GM21786 (cell line): ENCODE data around the gene PMVK.
"Not testable (repeated sequence)": the region's sequence is repeated elsewhere in the genome, so short reads cannot be mapped to it uniquely, and the experiment has no call there.

Experiments used
- ATAC-seq: cut with Tn5 transposase; IDR thresholded peaks from one replicate; pipeline ENCODE4 v1.9.1; 2021; ENCODE audit not compliant: unreplicated experiment

The PMVK gene

DNA sequence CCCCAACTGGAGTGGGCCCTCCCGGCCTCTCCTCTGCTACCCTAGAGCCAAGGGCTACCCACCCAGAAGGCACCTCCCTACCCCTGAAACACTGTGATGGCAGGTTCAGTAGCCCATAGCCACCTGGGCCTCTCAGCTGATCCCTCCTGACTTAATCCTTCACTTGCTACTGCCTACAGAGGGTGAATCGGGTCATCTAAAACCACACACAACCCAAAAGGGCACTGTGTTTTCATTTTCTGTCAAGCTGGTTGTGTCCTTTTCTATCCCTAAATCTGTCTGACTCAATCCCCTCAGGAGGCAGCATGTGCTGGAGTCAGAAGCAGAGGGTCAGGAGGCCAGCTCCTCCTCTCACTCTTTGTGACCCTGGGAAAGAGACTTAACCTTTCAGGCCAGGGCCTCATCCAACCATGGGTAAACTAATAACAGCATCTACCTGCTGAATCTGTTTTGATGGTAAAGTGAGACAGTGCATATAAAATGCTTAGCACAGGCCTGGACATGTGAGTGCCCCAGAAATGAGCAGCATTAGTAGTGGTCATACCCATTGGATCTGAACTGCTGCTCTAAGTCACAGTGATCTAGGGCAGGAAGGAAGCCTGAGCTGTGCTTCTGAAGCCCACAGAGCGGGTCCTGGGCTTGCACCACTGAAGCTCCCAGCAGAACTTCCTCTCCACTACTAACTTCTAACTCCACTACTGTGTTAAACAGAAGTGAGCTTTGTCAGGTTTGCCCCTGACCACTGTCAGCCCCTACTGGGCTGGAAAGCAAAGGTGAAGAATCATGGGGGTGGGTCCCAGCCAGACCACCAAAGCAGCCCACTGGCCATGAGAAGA lies 11.0 kb downstream of the PMVK start:
- ATAC-seq = no peak

DNA sequence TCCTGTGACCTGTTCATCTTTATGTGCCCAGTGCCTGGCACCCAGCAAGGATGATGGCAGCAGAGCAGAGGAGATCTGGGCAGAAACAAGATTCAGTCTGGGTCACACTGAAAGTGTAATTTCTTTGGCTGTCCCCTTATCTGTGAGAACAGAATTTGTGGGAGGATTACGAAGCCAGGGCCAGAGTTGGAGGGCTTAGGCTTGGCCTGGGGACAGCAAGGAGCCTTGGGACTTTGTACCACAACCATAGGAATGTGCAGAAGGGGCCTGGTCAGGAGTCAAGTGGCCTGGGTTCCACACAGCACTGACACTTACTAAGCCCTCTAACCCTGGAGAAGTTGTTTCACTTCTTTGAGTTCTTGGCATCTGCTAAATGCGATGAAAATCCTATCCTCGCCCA lies 12.8 kb downstream of the PMVK start:
- ATAC-seq = no peak

DNA sequence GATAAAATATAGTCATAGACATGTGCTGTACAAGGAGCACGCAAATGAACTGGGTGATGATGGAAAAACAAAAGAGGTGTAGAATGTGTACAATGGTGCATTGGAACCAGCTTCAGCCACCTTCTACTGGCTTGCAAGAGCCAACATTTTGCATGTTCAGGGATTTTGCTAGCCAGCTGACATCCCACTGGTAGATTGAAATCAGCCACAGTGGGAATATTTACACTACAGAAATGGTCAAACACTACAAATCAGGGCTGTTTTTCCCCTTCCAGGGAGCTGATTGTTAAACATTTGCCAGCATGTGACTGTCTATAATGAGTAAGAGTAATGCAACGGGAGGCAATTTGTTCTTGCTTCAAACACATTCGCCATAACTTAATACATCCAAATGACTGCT lies 23.2 kb downstream of the PMVK start:
- ATAC-seq = no peak

DNA sequence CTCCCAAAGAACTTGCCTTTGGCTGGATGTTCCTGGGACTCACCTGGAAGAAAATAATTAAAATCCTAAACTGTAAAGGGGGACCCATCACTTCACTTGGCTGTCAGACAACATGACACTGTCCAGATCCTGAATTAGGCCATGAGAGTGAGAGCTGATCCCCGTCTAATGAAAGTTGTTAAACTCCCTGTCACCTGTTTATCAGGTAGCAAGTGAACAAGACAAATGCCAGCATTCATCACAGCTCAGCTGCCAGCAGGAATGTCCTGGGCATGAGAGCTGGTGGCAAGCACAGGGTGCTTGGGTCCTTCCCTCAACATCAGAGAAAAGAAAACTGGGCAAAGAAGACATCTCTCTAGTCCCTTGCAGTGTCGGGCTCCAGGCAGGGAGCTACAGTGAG lies 23.8 kb downstream of the PMVK start:
- ATAC-seq = no peak

DNA sequence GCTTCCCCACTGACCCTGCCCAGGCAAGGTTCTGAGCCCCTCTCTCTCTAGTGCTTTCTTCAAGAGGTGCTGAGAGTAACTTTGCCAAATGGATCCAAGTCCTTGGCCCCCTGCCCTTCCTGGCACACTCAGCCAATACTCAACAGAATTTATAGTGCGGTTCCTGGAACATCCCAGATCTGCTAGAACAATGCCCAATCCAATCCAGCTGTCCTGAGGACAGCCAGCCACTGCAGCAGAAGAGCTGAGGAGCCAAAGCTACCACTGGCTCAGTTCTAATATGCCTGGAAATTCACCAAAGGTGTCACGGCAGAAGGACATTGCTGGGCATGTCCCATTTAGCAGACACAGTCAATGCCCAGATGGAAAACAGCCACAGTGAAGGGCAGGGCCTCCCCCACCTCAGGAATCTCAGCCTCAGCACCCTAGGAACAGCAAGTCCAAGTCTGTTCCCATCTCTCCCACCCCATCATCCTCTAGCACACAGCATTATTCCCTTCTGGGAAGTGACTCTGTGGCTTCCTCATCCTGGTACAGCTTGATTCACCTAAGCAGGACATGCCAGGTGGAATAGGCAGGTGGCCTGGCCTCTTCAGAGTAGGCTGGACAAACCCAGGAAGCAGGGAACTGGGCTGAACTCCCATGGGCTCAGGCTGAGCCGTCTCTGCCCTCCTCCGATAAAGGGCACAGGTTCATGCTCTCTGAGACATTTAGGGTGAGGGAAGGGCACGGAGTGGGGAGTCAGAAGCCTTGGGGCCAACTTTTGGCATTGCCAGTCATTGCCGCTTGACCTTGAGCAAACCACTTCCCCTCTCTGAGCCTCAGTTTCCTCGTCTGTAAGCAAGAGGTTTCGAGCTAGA lies 24.6 kb downstream of the PMVK start:
- no peak for ATAC-seq

DNA sequence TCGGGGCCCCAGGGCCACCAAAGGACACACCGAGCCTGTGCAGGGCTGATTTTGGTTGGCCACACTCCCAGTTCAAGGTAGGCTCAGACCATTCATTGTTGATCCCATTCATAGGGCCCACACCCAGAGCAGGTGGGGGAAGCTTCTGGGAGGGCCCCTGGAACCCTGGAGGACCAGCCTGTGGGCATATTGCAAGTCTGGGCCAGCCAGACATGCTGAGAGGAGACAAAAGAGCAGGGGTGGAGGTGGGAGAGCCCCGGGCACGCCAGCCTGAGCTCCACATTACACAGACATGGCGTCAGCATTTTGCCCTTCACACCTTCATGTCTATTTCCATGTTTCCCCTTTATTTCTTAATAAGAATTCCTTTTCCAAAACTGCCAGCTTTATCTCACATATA lies 25.7 kb downstream of the PMVK start:
- no peak for ATAC-seq

DNA sequence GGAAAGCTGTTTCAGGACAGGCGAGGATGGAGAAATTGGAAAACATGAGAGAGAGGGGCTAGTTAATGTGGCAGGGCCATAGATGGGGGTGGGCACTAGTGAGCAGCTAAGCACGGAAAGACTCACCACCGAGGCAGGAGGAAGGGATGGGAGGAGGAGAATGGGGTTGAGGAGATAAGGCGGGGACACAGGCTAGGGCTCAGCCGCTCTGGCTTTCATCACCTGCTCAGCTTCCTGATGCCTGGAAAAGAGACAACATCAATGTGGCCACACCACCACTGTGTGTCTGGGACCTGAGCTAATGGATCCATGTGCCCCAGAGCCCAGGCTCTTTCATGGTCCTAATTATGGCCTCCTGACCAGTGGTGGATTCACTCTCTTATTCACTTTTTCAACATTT lies 27.6 kb downstream of the PMVK start:
- ATAC-seq = no peak

DNA sequence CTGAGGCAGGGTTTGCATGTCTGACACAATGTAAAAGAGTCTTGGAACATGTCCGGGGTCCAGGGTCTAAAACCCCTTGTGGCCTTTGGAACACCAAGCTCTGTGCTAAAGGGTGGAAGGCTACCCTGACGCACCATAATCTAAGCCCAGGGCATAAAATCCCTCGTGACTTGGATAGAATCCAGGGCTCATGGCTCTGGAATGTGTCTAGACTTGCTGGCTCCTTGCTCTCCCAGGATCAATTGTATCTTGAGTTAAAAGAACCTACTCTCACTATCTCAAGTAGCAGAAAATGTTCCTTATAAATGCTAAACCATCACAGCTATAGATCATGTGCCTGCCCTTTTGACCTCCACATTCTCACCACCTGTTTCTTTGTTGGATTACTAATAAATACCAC lies 28.4 kb downstream of the PMVK start:
- ATAC-seq = not testable (repeated sequence)

DNA sequence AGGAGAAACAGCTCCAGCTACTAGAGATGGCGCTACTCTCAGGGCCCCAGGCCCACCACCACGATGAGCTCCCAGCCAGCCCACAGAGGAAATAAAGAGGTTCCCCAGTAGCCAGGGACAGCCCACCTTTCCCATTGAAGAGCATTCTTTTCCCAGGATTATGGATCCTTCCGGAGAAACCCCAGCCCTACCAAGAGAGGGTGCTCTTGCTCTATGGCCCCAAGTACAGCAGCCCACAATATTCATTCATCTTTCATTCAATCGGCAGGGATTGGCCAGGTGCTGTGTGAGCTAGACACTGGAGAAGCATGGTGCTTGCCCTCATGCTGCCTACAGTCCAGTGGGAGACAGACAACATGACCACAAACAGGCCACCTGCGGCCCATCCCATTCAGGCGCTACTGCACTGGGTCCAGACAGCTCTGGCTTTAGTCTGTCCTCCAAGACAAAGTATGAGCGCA lies 29.9 kb downstream of the PMVK start:
- ATAC-seq = no peak

DNA sequence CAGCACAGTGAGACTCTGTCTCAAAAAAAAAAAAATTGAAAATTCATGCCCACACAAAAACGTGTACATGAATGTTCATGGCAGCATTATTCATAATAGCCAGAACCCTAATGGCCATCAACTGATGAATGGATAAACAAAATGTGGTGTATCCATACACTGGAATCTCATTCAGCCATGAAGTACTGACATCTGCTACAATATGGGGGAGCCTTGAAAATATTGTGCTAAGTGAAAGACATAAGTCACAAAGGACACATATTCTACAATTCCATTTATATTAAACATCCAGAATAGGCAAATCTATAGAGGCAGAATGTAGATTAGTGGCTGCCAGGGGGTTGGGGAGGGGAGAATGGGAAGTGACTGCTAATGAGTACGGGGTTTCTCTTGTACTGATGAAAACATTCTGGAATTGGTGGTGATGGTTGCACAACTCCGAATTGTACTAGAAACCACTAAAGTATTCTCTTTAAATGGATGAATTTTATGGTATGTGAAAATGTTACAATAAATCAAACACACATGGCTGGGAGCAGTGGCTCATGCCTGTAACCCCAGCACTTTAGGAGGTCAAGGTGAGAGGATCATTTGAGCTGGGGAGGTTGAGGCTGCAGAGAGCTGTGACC lies 33.5 kb downstream of the PMVK start:
- ATAC-seq = no peak

DNA sequence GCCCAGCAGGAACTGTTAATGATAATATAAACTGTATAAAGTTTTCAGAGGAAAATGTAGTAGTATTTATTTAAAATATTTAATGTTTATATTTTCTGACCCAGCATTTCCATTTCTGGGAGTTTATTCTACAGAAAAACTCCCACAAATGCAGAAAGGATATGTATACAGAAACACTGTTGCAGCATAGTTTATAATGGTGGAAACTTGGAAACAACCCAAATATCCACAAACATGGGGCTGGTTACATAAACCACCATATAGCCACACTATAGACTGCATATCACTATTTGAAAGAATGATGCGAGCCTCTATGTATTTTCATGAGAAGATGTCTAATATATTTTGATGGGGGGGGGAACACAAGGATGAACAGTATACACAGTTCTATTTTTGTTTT lies 34.9 kb downstream of the PMVK start:
- no peak for ATAC-seq

DNA sequence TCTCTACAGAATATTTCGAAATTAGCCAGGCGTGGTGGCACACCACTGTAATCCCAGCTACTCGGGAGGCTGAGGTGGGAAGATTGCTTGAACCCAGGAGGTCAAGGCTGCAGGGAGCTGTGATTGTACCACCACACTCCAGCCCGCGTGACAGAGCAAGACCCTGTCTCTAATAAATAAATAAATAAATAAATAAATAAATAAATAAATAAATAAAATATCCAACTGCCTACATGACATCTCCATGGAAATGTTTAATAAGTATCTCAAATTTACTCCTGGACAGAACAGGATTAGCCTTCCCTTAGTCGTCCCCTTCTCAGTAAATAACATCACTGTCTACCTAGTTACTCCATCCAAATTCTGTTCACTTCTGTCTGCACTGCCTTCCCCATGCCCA lies 37.5 kb downstream of the PMVK start:
- ATAC-seq = no peak

DNA sequence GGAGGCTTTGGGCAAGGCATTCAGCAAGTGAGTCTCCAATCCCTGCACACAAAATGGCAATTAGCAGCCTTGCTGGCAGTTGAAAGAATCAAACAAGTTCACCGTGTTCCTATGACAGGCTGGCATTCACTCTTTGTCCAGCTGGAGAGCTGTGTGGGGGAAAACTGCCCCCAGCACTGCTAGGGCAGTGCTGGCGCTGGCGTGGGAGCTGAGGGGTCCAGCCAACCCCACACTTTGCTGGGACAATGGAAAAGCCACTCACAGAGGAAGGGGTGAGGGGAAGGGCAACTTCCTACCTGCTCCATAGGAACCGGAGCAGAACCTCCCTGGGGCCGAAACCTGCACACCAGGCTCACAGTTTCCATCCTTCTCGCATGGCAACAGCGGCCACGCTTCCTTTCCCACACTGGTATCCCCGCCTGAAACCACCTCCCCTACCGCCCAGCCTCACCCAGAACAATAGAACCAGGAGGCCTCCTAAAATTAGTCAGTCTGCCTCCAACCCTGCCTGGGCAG lies 39.7 kb downstream of the PMVK start:
- ATAC-seq = no peak

DNA sequence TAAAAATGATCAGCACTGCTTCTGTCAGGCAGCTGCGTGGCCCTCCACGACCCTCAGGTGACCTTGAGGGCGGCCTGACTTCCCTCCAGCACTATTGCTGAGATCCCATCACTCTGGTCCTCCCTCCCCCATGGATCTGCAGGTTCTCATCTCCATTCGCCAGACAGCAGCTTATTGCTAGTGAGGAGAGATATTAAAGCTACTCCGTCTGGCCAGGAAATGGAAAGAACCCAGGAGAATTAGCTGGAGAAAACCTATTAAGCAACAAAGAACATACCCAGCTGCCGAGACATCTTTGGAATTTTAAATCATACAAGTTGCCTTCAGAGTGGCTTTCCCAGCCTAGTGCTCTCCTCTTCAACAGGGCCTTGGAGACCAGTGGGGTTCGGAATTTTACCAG lies 40.7 kb downstream of the PMVK start:
- ATAC-seq = no peak

DNA sequence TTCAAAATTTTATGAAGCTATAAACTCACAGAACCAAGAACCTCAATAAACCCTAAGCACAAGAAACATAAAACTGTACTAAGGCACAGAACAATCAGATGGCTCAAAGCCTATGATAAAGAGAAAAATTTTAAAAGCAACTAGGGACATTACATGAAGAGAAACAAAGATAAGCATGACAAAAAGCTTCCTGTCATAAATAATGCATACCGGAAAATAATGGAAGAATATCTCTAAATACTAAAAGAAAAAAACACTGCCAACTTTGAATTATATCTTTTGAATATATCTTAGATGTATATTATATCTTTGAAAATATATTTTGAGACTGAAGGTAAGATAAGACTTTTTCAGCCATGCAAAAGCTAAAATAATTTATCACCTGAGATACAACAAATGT lies 45.1 kb downstream of the PMVK start:
- no peak for ATAC-seq

DNA sequence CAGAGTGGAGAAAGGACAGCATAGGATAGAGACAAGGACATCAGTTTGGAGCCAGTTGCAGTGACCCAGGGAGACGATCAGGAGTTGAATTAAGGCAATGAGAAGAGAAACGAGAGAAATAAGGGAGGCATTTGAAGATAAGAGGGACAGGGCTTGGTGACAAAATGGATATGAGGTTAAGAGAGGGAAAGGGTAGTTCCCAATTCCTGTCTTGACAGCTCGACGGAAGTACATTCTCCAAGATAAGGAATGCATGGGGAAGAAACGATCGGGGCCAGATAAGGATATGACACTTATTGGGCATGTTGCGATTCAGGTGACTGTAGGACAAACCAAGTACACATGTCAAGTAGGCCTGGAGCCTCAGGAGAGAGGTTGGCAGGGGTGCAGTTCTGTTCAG lies 47.8 kb downstream of the PMVK start:
- ATAC-seq = no peak

DNA sequence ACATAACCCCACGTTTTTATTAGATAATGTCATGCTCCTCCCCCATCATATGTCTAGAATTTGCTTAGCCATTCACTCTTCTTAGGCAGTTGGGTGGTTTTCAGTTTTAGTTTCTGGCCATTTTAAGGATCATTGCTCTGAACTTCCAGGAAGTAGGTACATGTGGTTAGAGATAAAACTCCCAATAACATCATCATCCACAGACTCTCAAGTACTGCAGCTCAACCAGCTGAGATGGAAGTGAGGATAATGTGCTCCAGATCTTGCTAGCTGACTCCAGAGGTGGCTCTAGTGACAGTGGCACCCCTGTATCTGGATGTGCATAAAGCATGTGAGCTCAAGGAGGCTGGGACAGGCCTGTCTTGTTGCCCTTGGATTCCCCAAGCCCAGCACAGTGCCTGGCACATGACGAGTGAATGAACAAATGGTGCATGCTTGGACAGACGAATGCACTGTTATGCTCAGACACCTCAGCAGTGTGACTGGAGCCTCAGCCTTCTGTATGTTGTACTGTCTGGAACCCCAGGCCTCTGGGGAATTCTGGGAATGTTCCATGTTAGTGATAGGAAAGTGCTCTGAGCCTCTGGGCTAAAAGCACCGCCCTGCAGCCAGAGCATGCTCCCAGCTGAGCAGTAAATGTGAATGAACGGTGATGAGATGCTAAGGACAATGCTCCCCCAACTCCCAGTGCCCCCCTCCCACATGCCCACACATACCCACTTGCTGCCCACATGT lies 50.1 kb downstream of the PMVK start:
- ATAC-seq = no peak

DNA sequence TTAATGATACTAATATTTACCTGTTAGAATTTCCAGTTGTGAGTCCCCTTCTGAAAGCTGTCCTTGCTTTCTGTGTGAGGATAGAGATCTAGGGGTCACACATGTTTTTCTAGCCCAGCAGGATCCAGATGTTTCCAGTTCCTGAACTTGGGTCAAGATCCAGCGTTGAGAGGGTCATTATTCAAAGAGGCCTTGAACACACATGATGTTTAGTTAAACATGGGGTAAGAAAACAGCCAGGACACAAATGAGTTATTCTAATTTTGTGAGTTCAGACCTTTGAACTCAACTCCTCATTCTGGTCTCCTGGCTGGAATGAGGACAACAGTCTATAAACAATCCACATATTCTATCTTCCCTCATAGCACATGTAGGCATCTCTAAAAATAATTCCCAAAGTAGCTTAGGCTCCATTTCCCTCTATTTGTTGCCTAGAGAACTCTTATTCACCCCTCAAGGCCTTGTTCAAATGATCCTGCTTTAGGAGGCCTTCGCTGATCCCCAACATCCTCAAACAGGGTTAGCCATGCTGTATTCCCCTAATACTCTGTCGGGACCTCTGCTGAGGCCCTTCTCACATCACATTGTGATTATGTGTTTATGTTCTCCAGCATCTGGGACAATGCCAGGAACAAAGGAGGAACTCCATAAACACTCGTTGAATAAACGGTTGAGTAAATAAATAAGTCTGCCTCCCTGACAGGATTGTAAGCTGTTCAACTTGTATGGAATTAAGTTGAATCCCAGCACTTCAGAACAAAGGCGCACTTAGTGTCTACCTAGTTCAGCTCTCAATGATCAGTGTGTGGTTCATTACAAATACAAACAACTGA lies 51.4 kb downstream of the PMVK start:
- ATAC-seq = no peak

DNA sequence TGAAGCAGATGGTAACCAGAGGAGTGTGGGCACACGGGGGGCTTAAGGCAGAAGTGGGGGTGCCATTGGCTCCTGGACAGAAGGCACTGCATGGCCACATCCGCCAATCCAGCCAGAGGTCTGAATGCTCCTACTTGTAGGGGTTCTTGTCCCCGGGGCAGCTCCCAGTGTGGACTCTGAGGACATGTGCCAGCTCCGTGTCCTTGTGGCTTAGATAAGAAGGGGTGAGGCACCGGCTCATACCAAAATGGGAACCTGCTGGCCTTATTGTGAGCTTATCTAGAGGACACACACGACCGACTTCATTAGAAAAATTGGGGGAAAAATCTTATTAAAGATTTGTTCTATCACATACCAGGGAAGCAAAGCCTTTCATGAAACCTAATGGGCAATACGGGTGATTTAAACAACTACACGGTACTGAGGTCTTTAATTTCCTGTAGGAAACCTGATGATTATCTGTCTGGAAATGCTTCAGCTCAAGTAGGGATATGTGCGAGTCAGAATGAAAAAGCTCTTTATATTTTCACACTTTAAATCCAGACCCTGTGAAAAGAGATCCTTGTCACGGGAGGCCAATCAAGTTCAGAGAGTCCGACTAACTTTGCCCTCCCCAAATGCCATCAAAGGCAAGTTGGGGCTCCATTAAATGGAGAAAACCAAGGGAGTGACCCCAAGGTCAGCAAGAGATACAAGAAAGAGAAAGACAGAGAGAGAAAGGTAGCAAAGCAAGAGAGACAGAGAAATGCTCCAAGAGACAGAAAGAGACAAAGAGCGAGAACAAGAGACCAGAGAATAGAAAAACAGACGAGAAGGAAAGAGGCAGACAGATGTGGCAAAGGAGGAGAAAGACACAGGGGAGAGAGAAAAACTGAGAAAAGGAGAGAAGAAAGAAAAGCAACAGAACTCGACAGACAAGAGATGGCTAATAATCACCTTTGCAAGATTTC lies 52.3 kb downstream of the PMVK start:
- ATAC-seq = no peak
